Mesendoderm (in vitro differentiated cells): ENCODE results near the gene YEATS4.

Source experiments
- DNase-seq: peaks from one replicate; pipeline ENCODE4 v3.0.0; 2013
- H2AK5ac ChIP-seq: 2 replicates; pipeline ENCODE4 v1.6.1; 2013; ENCODE audit warnings: low read length, inconsistent platforms
- H2BK120ac ChIP-seq: 2 replicates; pipeline ENCODE4 v1.6.1; 2013; ENCODE audit warnings: low read depth, mild to moderate bottlenecking, low read length, moderate library complexity, mixed read lengths
- H2BK15ac ChIP-seq: replicated peaks from 2 replicates; pipeline ENCODE4 v1.6.1; 2013; ENCODE audit warnings: low read depth, mild to moderate bottlenecking, moderate library complexity
- H2BK5ac ChIP-seq: 2 replicates; pipeline ENCODE4 v1.6.1; 2013; ENCODE audit warnings: low read length, inconsistent platforms
- H3K18ac ChIP-seq: 2 replicates; pipeline ENCODE4 v1.6.1; 2013; ENCODE audit warnings: mild to moderate bottlenecking, low read length, mixed read lengths
- H3K23ac ChIP-seq: one replicate; pipeline ENCODE4 v1.6.1; 2013; ENCODE audit warnings: low read length
- H3K27ac ChIP-seq: 2 replicates; pipeline ENCODE4 v1.5.1; 2013; ENCODE audit warnings: low read depth, mild to moderate bottlenecking, inconsistent platforms, low read length, moderate library complexity
- H3K27me3 ChIP-seq: 2 replicates; pipeline ENCODE4 v1.6.1; 2013; ENCODE audit warnings: low read length, control low read depth, mild to moderate bottlenecking, inconsistent platforms; ENCODE audit not compliant: insufficient read depth, poor library complexity
- H3K36me3 ChIP-seq: 2 replicates; pipeline ENCODE4 v1.6.1; 2013; ENCODE audit warnings: low read length, inconsistent platforms; ENCODE audit not compliant: control insufficient read depth, insufficient read depth
- H3K4ac ChIP-seq: one replicate; pipeline ENCODE4 v1.6.1; 2013; ENCODE audit warnings: low read depth, mild to moderate bottlenecking, low read length, moderate library complexity
- H3K4me1 ChIP-seq: 2 replicates; pipeline ENCODE4 v1.6.1; 2013; ENCODE audit warnings: low read depth, low read length, inconsistent platforms; ENCODE audit not compliant: control insufficient read depth
- H3K4me2 ChIP-seq: 2 replicates; pipeline ENCODE4 v1.6.1; 2013; ENCODE audit warnings: low read length
- H3K4me3 ChIP-seq: 2 replicates; pipeline ENCODE4 v1.5.1; 2013; ENCODE audit warnings: mild to moderate bottlenecking, low read length
- H3K56ac ChIP-seq: one replicate; pipeline ENCODE4 v1.6.1; 2013; ENCODE audit warnings: low read length
- H3K79me1 ChIP-seq: 2 replicates; pipeline ENCODE4 v1.6.1; 2013; ENCODE audit warnings: low read length, inconsistent platforms
- H3K79me2 ChIP-seq: 2 replicates; pipeline ENCODE4 v1.6.1; 2013; ENCODE audit warnings: mild to moderate bottlenecking, low read length; ENCODE audit not compliant: control insufficient read depth, insufficient read depth
- H3K9ac ChIP-seq: 2 replicates; pipeline ENCODE4 v1.6.1; 2013; ENCODE audit warnings: low read length, inconsistent platforms
- H4K5ac ChIP-seq: one replicate; pipeline ENCODE4 v1.6.1; 2013; ENCODE audit warnings: low read length
- H4K8ac ChIP-seq: one replicate; pipeline ENCODE4 v1.6.1; 2013; ENCODE audit warnings: low read depth, mild to moderate bottlenecking, control low read depth, low read length, moderate library complexity
- WGBS: extraction: QIAGEN DNeasy Blood & Tissue Kit; methylation state at CpG from one replicate; pipeline ENCODE4 v1.1.7; 2013; ENCODE audit warnings: low lambda C conversion rate, missing lambda C conversion rate; ENCODE audit not compliant: insufficient coverage; ENCODE audit errors: extremely low coverage; 5-methylcytosine and 5-hydroxymethylcytosine counted together

Gene YEATS4

DNA sequence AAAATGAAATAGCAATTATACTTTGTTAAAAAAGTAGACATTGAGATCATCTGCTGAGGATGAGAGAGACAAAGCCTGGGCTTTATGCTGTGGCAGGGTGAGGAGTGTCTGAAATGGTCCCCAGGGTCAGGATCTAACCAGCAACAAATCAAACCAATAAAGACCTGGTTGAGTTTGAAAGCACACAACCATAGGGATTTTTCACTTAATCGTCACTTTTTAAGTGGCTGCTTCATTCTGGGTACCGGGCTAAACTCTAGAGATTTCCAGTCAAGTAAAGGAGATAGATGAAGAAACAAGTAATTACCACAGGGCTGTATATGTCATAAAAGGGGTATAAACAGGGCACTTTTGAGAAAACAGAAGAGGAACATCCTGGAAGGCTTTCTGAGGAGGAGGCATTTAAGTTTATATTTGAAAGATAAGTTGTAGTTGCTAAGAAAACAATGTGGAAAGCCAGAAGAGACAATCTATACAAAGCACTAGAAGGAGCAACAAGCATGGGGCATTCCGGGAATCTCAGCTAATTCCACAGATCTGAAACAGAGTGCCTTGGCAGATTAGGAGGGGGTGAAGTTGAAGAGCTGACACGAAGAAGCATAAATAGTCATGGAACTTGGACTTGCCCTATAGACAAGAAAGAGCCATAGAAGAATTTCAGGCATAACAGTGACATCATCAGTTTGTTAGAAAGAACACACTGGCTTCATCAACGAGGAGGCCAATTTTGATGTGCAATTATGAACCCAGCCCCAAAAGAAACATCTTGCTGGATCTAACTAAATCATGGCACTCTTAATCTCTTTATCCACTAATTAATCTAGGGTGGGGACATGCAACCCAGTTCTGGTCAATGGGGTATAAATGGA, 63.7 kb downstream of the YEATS4 start:
- no peak for DNase-seq
- H3K9ac ChIP-seq = no peak overlapping the region
- no peaks in the 10 kb centered on the region for H3K36me3 ChIP-seq
- no peaks in the 10 kb centered on the region for H3K79me1 ChIP-seq
- no peak overlapping the region for H3K4me3 ChIP-seq
- no peak overlapping the region for H2AK5ac ChIP-seq
- no peak overlapping the region for H3K56ac ChIP-seq
- no peaks in the 10 kb centered on the region for H3K79me2 ChIP-seq
- H2BK15ac ChIP-seq = no peak overlapping the region
- no peak overlapping the region for H4K8ac ChIP-seq
- no peak overlapping the region for H3K4me2 ChIP-seq
- H3K27me3 ChIP-seq = no peaks in the 10 kb centered on the region
- H3K4me1 ChIP-seq = no peaks in the 10 kb centered on the region
- no peak overlapping the region for H2BK120ac ChIP-seq
- H3K18ac ChIP-seq = no peak overlapping the region
- H3K27ac ChIP-seq = no peak overlapping the region
- no peak overlapping the region for H3K23ac ChIP-seq
- no peak overlapping the region for H4K5ac ChIP-seq
- no peak overlapping the region for H2BK5ac ChIP-seq
- no peak overlapping the region for H3K4ac ChIP-seq
- no CpG with 5 or more reads among the region's 5 CpGs for WGBS

DNA sequence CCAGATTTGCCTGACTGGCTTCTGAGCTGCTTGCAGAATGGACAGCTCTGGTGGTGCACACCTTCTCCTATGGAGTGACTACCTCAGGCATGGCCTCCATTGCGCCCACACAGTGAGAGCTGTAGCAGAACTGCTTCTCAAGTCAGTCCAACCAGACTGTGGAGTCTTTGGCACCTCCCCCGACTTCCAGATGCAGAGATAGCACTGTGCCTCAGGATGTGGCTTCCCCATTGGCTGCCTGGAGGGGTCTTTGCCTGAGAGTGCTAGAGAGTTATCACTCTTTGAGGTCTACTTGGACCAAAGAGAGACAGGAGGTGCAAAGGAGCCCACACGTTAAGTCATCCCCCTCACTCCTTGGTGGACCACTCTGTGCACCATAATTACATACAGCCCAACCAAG, 65.9 kb downstream of the YEATS4 start:
- no peak for DNase-seq
- WGBS = no CpG with 5 or more reads among the region's 3 CpGs
- Histone ChIP-seq H4K5ac (no peak overlapping the region), H3K4me3 (no peak overlapping the region), H2BK5ac (no peak overlapping the region), H3K27me3 (no peaks in the 10 kb centered on the region), H3K4ac (no peak overlapping the region), H2BK15ac (no peak overlapping the region), H3K23ac (no peak overlapping the region), H4K8ac (no peak overlapping the region), H2AK5ac (no peak overlapping the region), H3K4me2 (no peak overlapping the region), H3K27ac (no peak overlapping the region), H3K79me1 (no peaks in the 10 kb centered on the region), H3K4me1 (no peaks in the 10 kb centered on the region), H3K79me2 (no peaks in the 10 kb centered on the region), H3K56ac (no peak overlapping the region), H3K18ac (no peak overlapping the region), H2BK120ac (no peak overlapping the region), H3K9ac (no peak overlapping the region), H3K36me3 (no peaks in the 10 kb centered on the region)

DNA sequence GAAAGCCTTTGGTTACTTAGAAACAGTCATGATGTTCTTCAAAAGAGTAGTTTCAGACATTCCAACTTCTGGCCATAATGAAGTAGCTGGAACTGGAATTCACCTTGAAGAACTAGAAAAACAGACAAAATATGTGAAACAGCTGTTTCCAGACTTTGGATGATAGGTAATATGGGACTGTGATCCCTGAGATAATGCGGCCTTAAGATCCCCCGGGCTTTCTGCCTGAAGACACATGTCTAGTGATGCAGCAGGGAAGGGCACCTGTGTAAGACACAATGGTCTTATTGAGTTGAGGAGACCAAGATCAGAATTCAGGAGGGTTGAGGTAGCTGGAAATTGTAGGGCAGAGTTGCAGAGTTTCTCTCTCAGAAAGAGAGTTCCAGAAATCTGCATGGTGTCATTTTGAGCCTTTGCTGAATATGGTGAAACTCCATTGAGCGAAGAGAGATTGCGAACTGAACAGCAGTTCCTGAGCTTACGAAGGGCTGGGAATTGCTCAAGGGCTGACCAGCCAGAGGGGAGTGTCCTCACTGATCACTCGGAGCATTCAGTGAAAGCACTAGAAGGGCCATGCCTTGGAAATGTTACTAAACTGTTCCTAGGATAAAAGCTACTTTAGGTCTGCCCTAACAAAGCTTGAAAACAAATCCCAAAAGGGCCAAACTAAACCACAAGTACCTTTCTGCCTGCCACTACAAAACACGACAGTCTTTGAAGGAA, 69.0 kb downstream of the YEATS4 start:
- WGBS = no CpG with 5 or more reads among the region's 7 CpGs
- H3K36me3 ChIP-seq = no peaks in the 10 kb centered on the region
- H3K4me2 ChIP-seq = no peak overlapping the region
- no peak overlapping the region for H2BK15ac ChIP-seq
- H3K4ac ChIP-seq = no peak overlapping the region
- H3K79me1 ChIP-seq = no peaks in the 10 kb centered on the region
- no peak overlapping the region for H3K9ac ChIP-seq
- H4K5ac ChIP-seq = no peak overlapping the region
- no peaks in the 10 kb centered on the region for H3K4me1 ChIP-seq
- no peak overlapping the region for H2AK5ac ChIP-seq
- H3K4me3 ChIP-seq = no peak overlapping the region
- no peak for DNase-seq
- no peaks in the 10 kb centered on the region for H3K27me3 ChIP-seq
- no peaks in the 10 kb centered on the region for H3K79me2 ChIP-seq
- no peak overlapping the region for H2BK5ac ChIP-seq
- no peak overlapping the region for H4K8ac ChIP-seq
- no peak overlapping the region for H3K56ac ChIP-seq
- H3K27ac ChIP-seq = no peak overlapping the region
- H3K18ac ChIP-seq = no peak overlapping the region
- no peak overlapping the region for H2BK120ac ChIP-seq
- no peak overlapping the region for H3K23ac ChIP-seq

DNA sequence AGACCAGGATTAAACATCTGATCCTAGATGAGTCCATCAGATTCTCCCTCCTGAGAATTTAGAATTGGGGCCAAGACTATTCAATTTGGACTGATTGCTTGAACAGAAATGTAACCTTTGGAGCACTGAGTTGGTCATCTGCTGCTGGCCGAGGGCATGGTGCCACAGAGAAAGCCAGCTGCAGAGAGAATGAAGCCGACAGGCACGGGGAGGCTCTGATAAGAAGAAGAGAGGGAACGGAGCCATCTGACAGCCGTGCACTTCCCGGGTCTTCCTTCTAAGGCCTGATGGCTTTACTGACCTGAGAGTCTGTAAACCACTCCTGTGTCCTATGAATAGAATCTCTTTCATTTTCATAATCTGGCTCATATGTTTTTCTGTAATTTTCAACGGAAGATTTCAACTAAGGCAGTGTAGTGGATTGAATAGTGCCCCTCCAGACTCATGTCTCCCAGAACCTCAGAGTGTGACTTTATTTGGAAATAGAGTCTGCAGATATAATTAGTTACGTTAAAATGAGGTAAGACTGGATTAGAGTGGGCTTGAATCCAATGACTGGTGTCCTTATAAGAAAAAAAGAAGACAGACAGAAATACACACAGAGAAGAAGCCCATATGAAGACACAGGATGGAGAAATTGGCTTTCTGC, 71.5 kb downstream of the YEATS4 start:
- H2BK15ac ChIP-seq = no peak overlapping the region
- no peak overlapping the region for H3K18ac ChIP-seq
- H3K79me2 ChIP-seq = no peaks in the 10 kb centered on the region
- no peak overlapping the region for H3K4me2 ChIP-seq
- H3K4me3 ChIP-seq = no peak overlapping the region
- H3K23ac ChIP-seq = no peak overlapping the region
- H3K4ac ChIP-seq = no peak overlapping the region
- WGBS = no CpG with 5 or more reads among the region's 8 CpGs
- H3K9ac ChIP-seq = no peak overlapping the region
- H3K27ac ChIP-seq = no peak overlapping the region
- no peak overlapping the region for H4K8ac ChIP-seq
- no peaks in the 10 kb centered on the region for H3K36me3 ChIP-seq
- no peak overlapping the region for H2BK5ac ChIP-seq
- no peak overlapping the region for H3K56ac ChIP-seq
- H2AK5ac ChIP-seq = no peak overlapping the region
- DNase-seq = no peak
- H3K4me1 ChIP-seq = no peaks in the 10 kb centered on the region
- H3K27me3 ChIP-seq = no peaks in the 10 kb centered on the region
- H4K5ac ChIP-seq = no peak overlapping the region
- H2BK120ac ChIP-seq = no peak overlapping the region
- H3K79me1 ChIP-seq = no peaks in the 10 kb centered on the region

DNA sequence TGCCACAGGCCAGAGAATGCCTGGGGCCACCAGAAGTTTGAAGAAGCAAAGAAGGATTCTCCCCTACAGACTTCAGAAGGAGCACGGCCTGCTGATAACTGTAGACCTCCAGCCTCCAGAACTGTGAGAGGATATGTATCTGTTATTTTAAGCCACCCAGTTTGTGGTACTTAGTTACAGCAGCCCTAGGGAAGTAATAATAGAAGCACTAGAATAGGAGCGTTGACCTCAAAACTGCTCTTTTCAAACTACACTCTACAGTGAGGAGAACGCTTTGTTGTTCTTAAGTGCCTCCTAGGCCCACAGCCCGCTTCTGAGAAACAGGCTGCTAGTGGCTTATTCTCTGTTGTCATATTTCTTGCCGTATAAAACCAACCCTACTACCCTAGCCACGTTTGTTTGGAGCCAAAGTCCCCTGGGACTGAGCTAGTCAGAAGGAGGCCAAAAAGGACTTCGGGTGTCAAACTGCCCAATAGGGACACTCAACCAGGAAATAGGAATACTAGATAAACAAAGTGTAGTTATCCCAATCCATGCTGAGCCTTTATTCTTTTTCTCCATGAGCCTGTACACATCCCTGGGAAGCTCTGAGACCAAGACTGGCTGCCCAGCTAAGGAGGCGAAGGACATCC, 72.2 kb downstream of the YEATS4 start:
- Histone ChIP-seq H3K79me2 (no peaks in the 10 kb centered on the region), H3K23ac (no peak overlapping the region), H3K79me1 (no peaks in the 10 kb centered on the region), H3K18ac (no peak overlapping the region), H3K27ac (no peak overlapping the region), H3K56ac (no peak overlapping the region), H3K4me2 (no peak overlapping the region), H3K27me3 (no peaks in the 10 kb centered on the region), H3K4ac (no peak overlapping the region), H2BK15ac (no peak overlapping the region), H3K9ac (no peak overlapping the region), H2BK5ac (no peak overlapping the region), H3K4me3 (no peak overlapping the region), H3K4me1 (no peaks in the 10 kb centered on the region), H4K8ac (no peak overlapping the region), H4K5ac (no peak overlapping the region), H2BK120ac (no peak overlapping the region), H2AK5ac (no peak overlapping the region), H3K36me3 (no peaks in the 10 kb centered on the region)
- WGBS = no CpG with 5 or more reads among the region's 8 CpGs
- DNase-seq = no peak
